GM19324 (cell line): ENCODE data around the gene MALRD1.

Source experiments
- ATAC-seq: cut with Tn5 transposase; IDR thresholded peaks from one replicate; pipeline ENCODE4 v1.9.1; 2021; ENCODE audit warnings: mild to moderate bottlenecking, moderate library complexity; ENCODE audit not compliant: unreplicated experiment, low FRiP score

The MALRD1 gene

GRCh38 chr10:19556666-19557065 lies 508.1 kb downstream of the MALRD1 start:
- no peak for ATAC-seq

DNA sequence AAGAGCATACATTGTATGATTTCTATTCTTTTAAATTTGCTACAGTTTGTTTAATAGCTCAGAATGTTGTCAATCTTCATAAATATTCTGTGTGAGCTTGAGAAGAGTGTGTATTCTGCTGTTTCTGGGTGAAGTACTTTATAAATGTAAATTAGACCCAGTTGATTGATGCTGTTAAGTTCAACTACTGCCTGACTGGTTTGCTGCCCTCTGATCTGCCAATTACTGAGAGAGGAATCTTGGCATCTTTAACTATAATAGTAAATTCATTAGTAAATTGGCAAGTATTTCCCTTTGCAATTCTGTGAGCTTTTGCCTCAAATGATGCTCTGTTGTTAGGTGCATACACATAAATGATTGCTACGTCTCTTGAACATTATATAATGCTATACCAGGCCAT lies 512.6 kb downstream of the MALRD1 start:
- no peak for ATAC-seq

- no peak for ATAC-seq
Measured at GRCh38 chr10:19563388-19564141, 515.0 kb downstream of the MALRD1 start.

DNA sequence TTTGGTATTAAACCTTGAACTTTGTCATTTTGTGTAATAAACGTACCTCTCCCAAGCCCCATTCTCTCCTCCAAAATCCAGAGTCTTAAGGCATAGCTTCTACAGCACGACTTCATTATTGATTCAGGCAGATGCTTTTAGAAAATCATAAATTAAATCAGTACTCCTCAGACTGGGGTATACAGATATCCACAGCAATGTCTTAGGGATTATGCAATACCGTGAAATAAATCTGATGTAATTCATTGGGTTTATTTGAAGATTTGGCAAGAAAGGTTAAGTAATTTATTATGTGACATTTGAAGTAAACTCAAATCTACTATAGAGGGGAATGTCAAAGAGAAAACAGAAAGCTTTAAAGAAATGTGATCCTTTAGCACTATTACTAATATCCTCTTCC lies 521.5 kb downstream of the MALRD1 start:
- ATAC-seq, result no peak

DNA sequence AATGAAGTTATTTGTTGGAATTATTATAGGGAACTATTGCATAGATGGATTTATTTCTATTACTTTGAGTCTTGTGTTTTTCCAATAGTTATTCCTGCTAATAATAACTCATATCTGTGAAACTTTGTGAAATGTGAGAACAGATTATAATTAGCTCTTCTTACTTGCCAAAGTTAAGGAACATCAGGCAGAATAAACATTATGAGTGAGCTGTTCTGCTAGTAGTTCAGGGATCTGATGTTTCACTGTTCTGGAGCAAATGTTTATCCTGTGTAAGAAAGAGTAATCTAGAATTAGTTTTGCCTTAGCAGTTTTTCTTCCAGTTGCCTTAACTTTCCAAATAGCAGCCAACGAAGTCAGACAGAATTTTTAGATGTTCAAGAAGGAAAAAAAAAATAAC lies 522.4 kb downstream of the MALRD1 start:
- ATAC-seq, result no peak

DNA sequence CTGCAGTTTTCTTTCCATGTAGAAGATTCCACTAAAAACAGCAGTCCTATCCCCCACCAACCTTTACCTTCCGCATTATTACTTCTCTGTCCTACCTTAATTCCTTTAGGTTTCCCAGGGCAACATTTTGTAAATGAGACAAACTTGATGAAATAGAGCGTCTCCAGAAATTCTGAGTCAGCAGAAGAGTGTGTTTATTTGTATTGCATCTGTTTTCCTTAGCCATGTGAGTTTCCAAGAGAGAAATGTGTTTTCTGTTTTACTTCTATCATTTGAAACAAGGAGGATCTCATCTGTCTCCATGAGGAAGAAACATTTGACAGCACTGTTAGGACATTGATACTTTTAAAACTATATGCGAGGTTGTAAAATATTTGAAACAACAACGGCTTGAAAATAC lies 523.5 kb downstream of the MALRD1 start:
- ATAC-seq, result no peak

- ATAC-seq, result no peak
Measured at GRCh38 chr10:19576576-19576975, 528.0 kb downstream of the MALRD1 start.

GRCh38 chr10:19577381-19577780 lies 528.8 kb downstream of the MALRD1 start:
- ATAC-seq, result no peak

- no peak for ATAC-seq
Measured at GRCh38 chr10:19577807-19578206, 529.2 kb downstream of the MALRD1 start.

- no peak for ATAC-seq
Measured at GRCh38 chr10:19578571-19578970, 530.0 kb downstream of the MALRD1 start.

DNA sequence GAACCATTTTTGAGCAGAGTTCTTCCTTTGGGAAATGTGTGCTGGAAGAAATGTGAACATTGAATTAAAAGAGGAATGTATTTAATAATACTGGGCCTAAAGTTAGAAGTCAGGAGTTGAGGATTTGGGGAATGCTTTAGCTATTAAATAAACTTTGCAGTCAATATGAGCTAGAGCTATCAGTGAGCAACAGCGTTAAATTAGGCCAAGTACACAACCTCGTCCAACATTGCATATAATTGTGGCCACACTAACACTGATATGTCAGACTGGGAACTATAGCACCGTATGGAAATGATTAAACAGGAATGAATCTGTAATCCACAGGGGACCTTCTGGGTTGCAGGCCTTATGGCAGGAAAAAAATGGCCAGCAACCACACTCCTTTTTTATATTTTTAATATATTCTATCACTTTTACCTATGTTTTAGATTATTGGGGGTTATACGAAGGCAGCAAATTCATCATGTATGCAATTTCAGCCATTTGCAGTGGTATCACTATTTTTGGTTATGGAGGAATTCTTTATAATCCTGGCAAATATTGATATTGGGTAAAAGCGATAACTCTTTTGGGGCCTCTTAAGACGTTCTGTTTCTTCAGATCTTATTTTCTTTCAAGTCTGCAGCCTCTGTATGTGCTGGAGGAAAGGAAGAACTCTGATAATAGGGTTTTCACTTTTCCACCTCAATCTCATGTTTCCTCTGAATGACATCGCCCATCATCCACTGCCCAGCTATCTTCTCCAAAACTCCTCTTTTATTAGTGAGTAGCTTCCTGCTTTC lies 531.4 kb downstream of the MALRD1 start:
- no peak for ATAC-seq

- ATAC-seq, result no peak
Measured at GRCh38 chr10:19580691-19581090, 532.1 kb downstream of the MALRD1 start.

- ATAC-seq, result no peak
Measured at GRCh38 chr10:19588608-19589007, 540.0 kb downstream of the MALRD1 start.

- no peak for ATAC-seq
Measured at GRCh38 chr10:19592276-19592675, 543.7 kb downstream of the MALRD1 start.

DNA sequence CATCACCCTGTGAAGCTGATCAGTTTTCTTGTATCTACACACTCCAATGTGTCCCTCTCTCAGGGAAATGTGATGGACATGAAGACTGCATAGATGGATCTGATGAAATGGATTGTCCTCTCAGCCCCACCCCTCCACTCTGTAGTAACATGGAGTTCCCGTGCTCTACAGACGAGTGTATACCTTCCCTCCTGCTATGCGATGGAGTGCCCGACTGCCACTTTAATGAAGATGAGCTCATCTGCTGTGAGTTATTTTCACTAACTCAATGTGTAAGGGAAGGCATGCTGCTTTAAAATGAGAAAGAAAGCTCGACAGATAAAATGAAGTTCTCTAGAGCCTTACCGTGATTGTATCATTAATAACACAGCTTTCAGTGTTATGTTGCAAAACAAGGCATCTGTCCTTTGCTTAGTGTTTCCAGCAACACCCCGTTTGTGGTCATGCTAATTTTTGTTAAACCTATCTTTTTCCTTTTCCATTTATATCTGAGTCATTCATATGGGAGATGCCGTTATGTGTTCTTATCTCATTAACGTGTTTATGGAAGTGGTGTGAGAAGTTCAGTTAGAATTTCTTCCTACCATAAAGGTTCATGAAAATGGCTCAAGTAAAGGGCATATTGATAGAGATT lies 546.7 kb downstream of the MALRD1 start:
- no peak for ATAC-seq

DNA sequence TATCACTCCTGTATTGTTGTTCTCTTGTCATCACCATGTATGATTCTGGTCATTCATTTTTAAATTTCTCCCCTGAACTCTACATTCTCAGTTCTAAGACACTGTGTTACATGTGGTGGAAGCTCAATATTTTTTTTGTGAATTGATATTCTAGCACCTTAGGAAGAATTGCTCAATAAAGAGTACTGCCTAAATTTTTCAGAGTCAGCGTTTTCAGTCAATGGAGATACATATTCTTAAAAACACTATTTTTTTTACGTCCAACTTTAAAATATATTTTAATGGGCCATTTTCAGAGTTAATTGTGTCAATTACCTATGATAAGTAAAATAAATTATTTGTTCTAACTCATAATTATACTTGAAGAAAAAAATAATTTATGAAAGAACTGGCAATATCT lies 557.2 kb downstream of the MALRD1 start:
- no peak for ATAC-seq

- ATAC-seq, result no peak
Measured at GRCh38 chr10:19606968-19607367, 558.4 kb downstream of the MALRD1 start.

GRCh38 chr10:19611775-19612174 lies 563.2 kb downstream of the MALRD1 start:
- ATAC-seq, result no peak

- ATAC-seq, result no peak
Measured at GRCh38 chr10:19616966-19617365, 568.4 kb downstream of the MALRD1 start.

DNA sequence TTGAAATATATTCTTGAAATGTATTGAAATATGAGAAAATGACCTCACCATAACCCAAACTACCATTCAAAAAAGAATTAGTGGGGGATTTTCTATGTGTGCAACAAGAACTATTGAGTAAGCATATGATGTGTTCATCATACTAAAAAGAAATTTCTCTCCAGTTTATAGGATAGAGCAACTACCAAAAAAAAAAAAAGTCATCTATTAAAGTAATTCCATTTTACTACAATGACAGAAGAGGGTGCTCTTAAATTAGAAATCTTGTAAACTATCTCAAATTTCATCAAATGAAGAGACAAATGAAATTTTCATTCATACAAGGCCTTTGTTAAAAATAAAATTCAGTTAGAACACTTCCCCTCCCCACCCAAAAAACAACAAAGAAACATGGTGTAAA lies 572.2 kb downstream of the MALRD1 start:
- ATAC-seq, result no peak

DNA sequence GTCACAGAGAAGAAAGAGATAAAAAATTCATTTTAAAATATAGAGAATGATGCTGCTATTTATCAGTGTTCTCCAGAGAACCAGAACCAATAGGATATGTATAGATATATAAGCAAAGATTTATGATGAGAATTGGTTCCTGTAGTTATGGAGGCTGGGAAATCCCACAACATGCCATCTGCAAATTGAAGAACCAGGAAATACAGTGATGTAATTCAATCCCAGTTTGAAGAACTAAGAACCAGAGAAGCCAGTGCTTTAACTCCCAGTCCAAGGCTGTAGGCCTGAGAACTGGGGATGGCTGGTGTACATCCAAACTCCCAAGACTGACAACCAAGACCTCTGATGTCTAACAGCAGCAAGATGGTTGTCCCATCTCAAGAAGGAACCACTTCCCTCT lies 574.7 kb downstream of the MALRD1 start:
- ATAC-seq, result no peak

DNA sequence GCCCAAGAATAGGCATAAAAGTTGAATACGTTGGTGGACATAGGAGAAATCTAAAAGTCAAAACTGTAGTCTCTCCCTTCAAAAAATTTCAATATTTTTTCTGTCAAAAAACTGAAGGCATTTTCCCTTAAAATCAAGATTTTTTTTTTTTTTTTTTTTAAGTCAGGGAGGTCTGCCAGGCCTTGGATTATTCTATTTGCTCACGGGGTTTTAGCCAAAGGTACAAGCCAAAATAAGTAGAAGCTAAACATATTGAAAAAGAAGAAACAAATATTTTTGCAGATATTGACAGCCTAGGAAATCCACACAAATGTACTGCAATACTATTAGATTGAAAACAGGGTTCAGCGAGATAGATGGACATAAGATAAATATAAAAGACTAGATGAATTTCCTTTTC lies 577.6 kb downstream of the MALRD1 start:
- no peak for ATAC-seq
